H9 (cell line): ENCODE measurements around the gene THRAP3. TPM values are rescaled to one million over a fixed set of nuclear protein-coding genes. Genes with fewer than 3 reads are reported as not detected.

Source experiments
- DNase-seq: peaks from one replicate; pipeline ENCODE4 v3.0.0-alpha.2; 2017
- H2AFZ ChIP-seq: one replicate; pipeline ENCODE4 v1.6.1; 2013; ENCODE audit warnings: mild to moderate bottlenecking, low read length, control low read depth, moderate library complexity
- H2AK5ac ChIP-seq: 2 replicates; pipeline ENCODE4 v1.6.1; 2013; ENCODE audit warnings: low read length, control low read depth, mixed read lengths; ENCODE audit not compliant: insufficient read length
- H2BK120ac ChIP-seq: one replicate; pipeline ENCODE4 v1.6.1; 2013; ENCODE audit warnings: low read depth, mild to moderate bottlenecking, low read length, control low read depth, inconsistent platforms; ENCODE audit not compliant: poor library complexity, severe bottlenecking
- H2BK12ac ChIP-seq: 2 replicates; pipeline ENCODE4 v1.6.1; 2013; ENCODE audit warnings: low read length, control low read depth, mixed read lengths, low read depth; ENCODE audit not compliant: insufficient read length
- H2BK15ac ChIP-seq: 2 replicates; pipeline ENCODE4 v1.6.1; 2013; ENCODE audit warnings: low read depth, low read length, control low read depth
- H2BK20ac ChIP-seq: one replicate; pipeline ENCODE4 v1.6.1; 2013; ENCODE audit warnings: low read depth, mild to moderate bottlenecking, low read length, control low read depth, inconsistent platforms; ENCODE audit not compliant: poor library complexity, severe bottlenecking
- H2BK5ac ChIP-seq: 2 replicates; pipeline ENCODE4 v1.6.1; 2013; ENCODE audit warnings: low read length, control low read depth, mixed read lengths; ENCODE audit not compliant: insufficient read length
- H3K14ac ChIP-seq: 2 replicates; pipeline ENCODE4 v1.6.1; 2013; ENCODE audit warnings: low read length, control low read depth; ENCODE audit not compliant: insufficient read depth
- H3K18ac ChIP-seq: 2 replicates; pipeline ENCODE4 v1.6.1; 2013; ENCODE audit warnings: low read depth, mild to moderate bottlenecking, mixed read lengths, low read length, control low read depth; ENCODE audit not compliant: insufficient read length
- H3K23ac ChIP-seq: 2 replicates; pipeline ENCODE4 v1.6.1; 2013; ENCODE audit warnings: low read length, control low read depth, mixed read lengths, low read depth; ENCODE audit not compliant: insufficient read length
- H3K23me2 ChIP-seq: 2 replicates; pipeline ENCODE4 v1.6.1; 2013; ENCODE audit warnings: low read depth, mild to moderate bottlenecking, mixed read lengths, low read length, control low read depth; ENCODE audit not compliant: insufficient read length, poor library complexity, severe bottlenecking
- H3K27ac ChIP-seq: 2 replicates; pipeline ENCODE4 v1.5.1; 2013; ENCODE audit warnings: low read length, control low read depth, mixed read lengths, low read depth; ENCODE audit not compliant: insufficient read length
- H3K27me3 ChIP-seq: 2 replicates; pipeline ENCODE4 v1.6.1; 2013; ENCODE audit warnings: low read length, control low read depth, inconsistent platforms; ENCODE audit not compliant: insufficient read depth
- H3K4ac ChIP-seq: 2 replicates; pipeline ENCODE4 v1.6.1; 2013; ENCODE audit warnings: low read depth, mild to moderate bottlenecking, control low read depth, inconsistent platforms, low read length, moderate library complexity
- H3K4me1 ChIP-seq: 2 replicates; pipeline ENCODE4 v1.6.1; 2013; ENCODE audit warnings: low read length, control low read depth, inconsistent platforms; ENCODE audit not compliant: insufficient read depth
- H3K4me2 ChIP-seq: 2 replicates; pipeline ENCODE4 v1.6.1; 2013; ENCODE audit warnings: low read length, control low read depth, mixed read lengths; ENCODE audit not compliant: insufficient read length, insufficient read depth
- H3K56ac ChIP-seq: 2 replicates; pipeline ENCODE4 v1.6.1; 2013; ENCODE audit warnings: low read depth, mild to moderate bottlenecking, mixed read lengths, low read length, control low read depth; ENCODE audit not compliant: insufficient read length
- H3K79me1 ChIP-seq: 2 replicates; pipeline ENCODE4 v1.6.1; 2013; ENCODE audit warnings: low read depth, mild to moderate bottlenecking, moderate library complexity, low read length, control low read depth, inconsistent platforms; ENCODE audit not compliant: insufficient read depth, poor library complexity, severe bottlenecking
- H3K79me2 ChIP-seq: 2 replicates; pipeline ENCODE4 v1.6.1; 2013; ENCODE audit warnings: low read length, control low read depth, inconsistent platforms; ENCODE audit not compliant: insufficient read depth
- H3K9ac ChIP-seq: 2 replicates; pipeline ENCODE4 v1.6.1; 2013; ENCODE audit warnings: low read length, control low read depth, mixed read lengths; ENCODE audit not compliant: insufficient read length; ENCODE audit errors: extremely low read depth
- H3K9me3 ChIP-seq: one replicate; pipeline ENCODE4 v1.6.1; 2013; ENCODE audit warnings: low read depth, low read length, inconsistent platforms; ENCODE audit not compliant: control insufficient read depth
- H3T11ph ChIP-seq: one replicate; pipeline ENCODE4 v1.6.1; 2013; ENCODE audit warnings: mild to moderate bottlenecking, low read length, control low read depth, inconsistent platforms
- H4K20me1 ChIP-seq: one replicate; pipeline ENCODE4 v1.6.1; 2013; ENCODE audit not compliant: control insufficient read depth, insufficient read length, insufficient read depth
- H4K5ac ChIP-seq: 2 replicates; pipeline ENCODE4 v1.6.1; 2013; ENCODE audit warnings: low read depth, mild to moderate bottlenecking, mixed read lengths, low read length, control low read depth; ENCODE audit not compliant: insufficient read length
- H4K8ac ChIP-seq: replicated peaks from 2 replicates; pipeline ENCODE4 v1.6.1; 2013; ENCODE audit warnings: low read length, control low read depth, mixed read lengths, low read depth; ENCODE audit not compliant: insufficient read length
- H4K91ac ChIP-seq: 2 replicates; pipeline ENCODE4 v1.6.1; 2013; ENCODE audit warnings: low read depth, mild to moderate bottlenecking, moderate library complexity, mixed read lengths, low read length, control low read depth; ENCODE audit not compliant: insufficient read length
- H3K27ac Mint-ChIP-seq, 3 experiments: 2 replicates in 2 of 3; 3 replicates in 1 of 3; pipeline ENCODE4 v1.8.0; 2020 to 2021; ENCODE audit warnings: mixed read lengths in 3 of 3, mild to moderate bottlenecking in 1 of 3, moderate library complexity in 1 of 3
- H3K27me3 Mint-ChIP-seq: 2 replicates; pipeline ENCODE4 v1.8.0; 2021; ENCODE audit warnings: low read depth, mild to moderate bottlenecking, moderate library complexity, mixed read lengths
- H3K36me3 Mint-ChIP-seq, 3 experiments: 2 replicates in 2 of 3; 3 replicates in 1 of 3; pipeline ENCODE4 v1.8.0; 2020 to 2021; ENCODE audit warnings: low read depth in 3 of 3, mixed read lengths in 3 of 3; ENCODE audit not compliant: insufficient read depth in 1 of 3
- H3K4me1 Mint-ChIP-seq, 2 experiments: 2 replicates each; pipeline ENCODE4 v1.8.0; 2020; ENCODE audit warnings: mixed read lengths in 2 of 2
- H3K4me3 Mint-ChIP-seq, 2 experiments: 2 replicates in 1 of 2; 3 replicates in 1 of 2; pipeline ENCODE4 v1.8.0; 2020 to 2021; ENCODE audit warnings: mild to moderate bottlenecking in 2 of 2, mixed read lengths in 2 of 2, moderate library complexity in 1 of 2
- H3K9me3 Mint-ChIP-seq, 2 experiments: 2 replicates in 1 of 2; 3 replicates in 1 of 2; pipeline ENCODE4 v1.8.0; 2020; ENCODE audit warnings: mild to moderate bottlenecking in 2 of 2, mixed read lengths in 2 of 2, moderate library complexity in 1 of 2
- CTCF ChIP-seq: fragments of 200-600 bp; sonication (generic); conservative IDR thresholded peaks from 3 replicates; pipeline ENCODE4 v1.8.0; 2021; ENCODE audit warnings: antibody characterized with exemption, mild to moderate bottlenecking
- WGBS: extraction: QIAGEN DNeasy Blood & Tissue Kit; methylation state at CpG from one replicate; pipeline ENCODE4 v1.1.7; 2013; ENCODE audit warnings: missing lambda C conversion rate, low lambda C conversion rate, mixed read lengths; ENCODE audit not compliant: insufficient read length; ENCODE audit errors: extremely low coverage; 5-methylcytosine and 5-hydroxymethylcytosine counted together
- total RNA-seq: library from RNA; stranded (reverse); gene quantifications from 2 replicates; pipeline ENCODE4 v1.2.1, GENCODE V29; 2021

Gene THRAP3
- total RNA-seq, 1 experiment from 2014 or later, result 186 TPM

- Histone ChIP-seq H3K4me2 (no peak overlapping the region), H3K79me1 (no peaks in the 10 kb centered on the region), H3K18ac (no peak overlapping the region), H3K4me1 (no peaks in the 10 kb centered on the region), H3K4ac (no peak overlapping the region), H4K5ac (no peak overlapping the region), H3K79me2 (no peaks in the 10 kb centered on the region), H3T11ph (no peak overlapping the region), H2BK20ac (no peak overlapping the region), H2BK12ac (no peak overlapping the region), H4K91ac (no peak overlapping the region), H2BK5ac (no peak overlapping the region), H3K23ac (no peak overlapping the region), H3K9me3 (no peaks in the 10 kb centered on the region), H4K20me1 (no peaks in the 10 kb centered on the region), H2BK15ac (no peak overlapping the region), H2BK120ac (no peak overlapping the region), H3K56ac (no peak overlapping the region), H3K9ac (no peak overlapping the region), H3K27ac (no peak overlapping the region), H2AK5ac (no peak overlapping the region), H3K27me3 (no peaks in the 10 kb centered on the region), H3K23me2 (no peaks in the 10 kb centered on the region), H2AFZ (no peak overlapping the region), H3K14ac (no peak overlapping the region), H4K8ac (no peak overlapping the region)
- H3K9me3 Mint-ChIP-seq, result no peaks in the 10 kb centered on the region
- no peaks in the 10 kb centered on the region for H3K27me3 Mint-ChIP-seq
- peaks cover 11 to 38% (median 29%) of the 10 kb centered on the region in 3 experiments; a peak in 6 of 7 replicates for H3K36me3 Mint-ChIP-seq
- no peaks in the 10 kb centered on the region for H3K4me1 Mint-ChIP-seq
- WGBS, result no CpG with 5 or more reads among the region's 24 CpGs
- TF ChIP-seq CTCF, result no peak
- H3K27ac Mint-ChIP-seq, result no peak overlapping the region; a peak in 1 of 7 replicates
- DNase-seq, result no peak
- no peak overlapping the region for H3K4me3 Mint-ChIP-seq
Observed at GRCh38 chr1:36343651-36344394, 119.6 kb downstream of the THRAP3 start.
